Renal pelvis (tissue), 4 donors: Measurements from ENCODE around the gene DGKI. TPM values are rescaled to one million over a fixed set of nuclear protein-coding genes. Genes with fewer than 3 reads are reported as not detected.

Experiments
- DNase-seq: peaks from one replicate; pipeline ENCODE4 v3.0.0-alpha.2; 2013
- polyA plus RNA-seq, 3 donors: library from polyadenylated mRNA; unstranded; fragments of 120-200 nt; gene quantifications; one replicate each; pipeline ENCODE4 v1.2.1, GENCODE V29; 2013; ENCODE audit not compliant: insufficient read length in 3 of 3

The DGKI gene
- polyA plus RNA-seq, 3 donors = 1.5 to 2.3 (median 1.6) TPM

- DNase-seq = peak; percentile 7
These were observed 301.6 kb downstream of the DGKI start for GRCh38 chr7:137545059-137545716.

GRCh38 chr7:137544453-137545058 is 302.2 kb downstream of the DGKI start:
- DNase-seq = no peak

- DNase-seq = no peak
These were observed 307.6 kb downstream of the DGKI start for GRCh38 chr7:137539111-137539715.

GRCh38 chr7:137538361-137538762 is 308.4 kb downstream of the DGKI start:
- DNase-seq = no peak

- DNase-seq = no peak
These were observed 311.2 kb downstream of the DGKI start for GRCh38 chr7:137535579-137535978.

- DNase-seq = no peak
These were observed 315.1 kb downstream of the DGKI start for GRCh38 chr7:137531671-137532070.

- no peak for DNase-seq
These were observed 319.1 kb downstream of the DGKI start for GRCh38 chr7:137527634-137528033.

- DNase-seq = no peak
These were observed 323.6 kb downstream of the DGKI start for GRCh38 chr7:137523171-137523570.

- DNase-seq = no peak
These were observed 325.3 kb downstream of the DGKI start for GRCh38 chr7:137521451-137521850.

GRCh38 chr7:137519947-137520346 is 326.8 kb downstream of the DGKI start:
- DNase-seq = no peak

GRCh38 chr7:137519181-137519691 is 327.5 kb downstream of the DGKI start:
- no peak for DNase-seq

GRCh38 chr7:137513091-137513490 is 333.7 kb downstream of the DGKI start:
- no peak for DNase-seq

GRCh38 chr7:137507096-137507495 is 339.7 kb downstream of the DGKI start:
- DNase-seq = no peak

GRCh38 chr7:137506031-137506430 is 340.7 kb downstream of the DGKI start:
- no peak for DNase-seq

GRCh38 chr7:137501562-137501961 is 345.2 kb downstream of the DGKI start:
- no peak for DNase-seq

GRCh38 chr7:137492889-137493288 is 353.9 kb downstream of the DGKI start:
- no peak for DNase-seq

GRCh38 chr7:137489880-137490279 is 356.9 kb downstream of the DGKI start:
- no peak for DNase-seq

- DNase-seq = no peak
These were observed 358.7 kb downstream of the DGKI start for GRCh38 chr7:137488038-137488437.

GRCh38 chr7:137485818-137486217 is 361.0 kb downstream of the DGKI start:
- DNase-seq = no peak

- no peak for DNase-seq
These were observed 362.4 kb downstream of the DGKI start for GRCh38 chr7:137484326-137484725.

- DNase-seq = no peak
These were observed 364.3 kb downstream of the DGKI start for GRCh38 chr7:137482466-137482865.

GRCh38 chr7:137480824-137481365 is 365.9 kb downstream of the DGKI start:
- no peak for DNase-seq

GRCh38 chr7:137480401-137480800 is 366.4 kb downstream of the DGKI start:
- no peak for DNase-seq
